GM18517 (cell line): Measurements from ENCODE around the gene PRSS38.

ENCODE experiments used
- ATAC-seq: cut with Tn5 transposase; IDR thresholded peaks from one replicate; pipeline ENCODE4 v1.9.1; 2021; ENCODE audit warnings: mild to moderate bottlenecking, moderate library complexity; ENCODE audit not compliant: unreplicated experiment

PRSS38 gene

GRCh38 chr1:227894831-227895451 lies 79.5 kb downstream of the PRSS38 start:
- no peak for ATAC-seq
